Measurements from ENCODE around the gene MUC4.

MUC4 gene

GRCh38 chr3:195838714-195839113 is 27.0 kb upstream of the MUC4 start:
- Histone ChIP-seq H3K27me3 (ENCODE audit: insufficient read depth, low read length, poor library complexity) (no peaks in the 10 kb centered on the region), H3K79me2 (ENCODE audit: insufficient read depth, low read length) (no peaks in the 10 kb centered on the region), H3K4me2 (ENCODE audit: insufficient read depth, low read length) (no peak overlapping the region), H3K4me1 (ENCODE audit: insufficient read depth, low read length) (no peaks in the 10 kb centered on the region), H3K36me3 (ENCODE audit: insufficient read depth, low read length) (no peaks in the 10 kb centered on the region), H3K27ac (ENCODE audit: low read length) (no peak overlapping the region), H2AFZ (ENCODE audit: low read depth, low read length) (no peak overlapping the region), H3K9me3 (ENCODE audit: insufficient read depth, low read length, severe bottlenecking) (no peaks in the 10 kb centered on the region), H4K20me1 (ENCODE audit: insufficient read depth, low read length) (0 out of 2 replicates have a peak, but pooled peaks cover 4% of the 10 kb centered on the region), H3K9ac (ENCODE audit: low read depth, low read length) (no peak overlapping the region), H3K4me3 (ENCODE audit: low read depth in 1 of 2, low read length in 2 of 2) (no peak overlapping the region)
- no peak for ATAC-seq (ENCODE audit: insufficient read depth, low read depth)
- TF ChIP-seq EZH2 (IDR thresholded peaks at IDR 0.05; ENCODE audit: borderline replicate concordance, low read depth, low read length, severe bottlenecking) = no peak
- no peak for TF ChIP-seq CTCF (IDR thresholded peaks at IDR 0.05; ENCODE audit: borderline replicate concordance, extremely low read depth, low read length, poor library complexity, severe bottlenecking)
- no peak for DNase-seq

- Histone ChIP-seq H2AFZ (ENCODE audit: low read depth, low read length) (no peak overlapping the region), H3K9me3 (ENCODE audit: insufficient read depth, low read length, severe bottlenecking) (no peaks in the 10 kb centered on the region), H3K79me2 (ENCODE audit: insufficient read depth, low read length) (no peaks in the 10 kb centered on the region), H3K27ac (ENCODE audit: low read length) (no peak overlapping the region), H3K36me3 (ENCODE audit: insufficient read depth, low read length) (no peaks in the 10 kb centered on the region), H3K4me3 (ENCODE audit: low read depth in 1 of 2, low read length in 2 of 2) (no peak overlapping the region), H3K27me3 (ENCODE audit: insufficient read depth, low read length, poor library complexity) (no peaks in the 10 kb centered on the region), H4K20me1 (ENCODE audit: insufficient read depth, low read length) (0 out of 2 replicates have a peak, but pooled peaks cover 4% of the 10 kb centered on the region), H3K4me2 (ENCODE audit: insufficient read depth, low read length) (no peak overlapping the region), H3K4me1 (ENCODE audit: insufficient read depth, low read length) (no peaks in the 10 kb centered on the region), H3K9ac (ENCODE audit: low read depth, low read length) (no peak overlapping the region)
- TF ChIP-seq CTCF (IDR thresholded peaks at IDR 0.05; ENCODE audit: borderline replicate concordance, extremely low read depth, low read length, poor library complexity, severe bottlenecking) (no peak), EZH2 (IDR thresholded peaks at IDR 0.05; ENCODE audit: borderline replicate concordance, low read depth, low read length, severe bottlenecking) (no peak)
- ATAC-seq (ENCODE audit: insufficient read depth, low read depth) = no peak
- no peak for DNase-seq
Measured at GRCh38 chr3:195836476-195837135, 24.9 kb upstream of the MUC4 start.

GRCh38 chr3:195835791-195836190 is 24.1 kb upstream of the MUC4 start:
- no peak overlapping the region for H3K27ac ChIP-seq (ENCODE audit: low read length)
- no peak for TF ChIP-seq CTCF (IDR thresholded peaks at IDR 0.05; ENCODE audit: borderline replicate concordance, extremely low read depth, low read length, poor library complexity, severe bottlenecking)
- TF ChIP-seq EZH2 (IDR thresholded peaks at IDR 0.05; ENCODE audit: borderline replicate concordance, low read depth, low read length, severe bottlenecking) = no peak
- H3K9ac ChIP-seq (ENCODE audit: low read depth, low read length) = no peak overlapping the region
- H4K20me1 ChIP-seq (ENCODE audit: insufficient read depth, low read length) = 0 out of 2 replicates have a peak, but pooled peaks cover 4% of the 10 kb centered on the region
- no peak overlapping the region for H3K4me3 ChIP-seq (ENCODE audit: low read depth in 1 of 2, low read length in 2 of 2)
- no peaks in the 10 kb centered on the region for H3K4me1 ChIP-seq (ENCODE audit: insufficient read depth, low read length)
- H3K36me3 ChIP-seq (ENCODE audit: insufficient read depth, low read length) = no peaks in the 10 kb centered on the region
- H3K4me2 ChIP-seq (ENCODE audit: insufficient read depth, low read length) = no peak overlapping the region
- H3K79me2 ChIP-seq (ENCODE audit: insufficient read depth, low read length) = no peaks in the 10 kb centered on the region
- no peak overlapping the region for H2AFZ ChIP-seq (ENCODE audit: low read depth, low read length)
- H3K27me3 ChIP-seq (ENCODE audit: insufficient read depth, low read length, poor library complexity) = no peaks in the 10 kb centered on the region
- DNase-seq (no peak), ATAC-seq (ENCODE audit: insufficient read depth, low read depth) (no peak)
- H3K9me3 ChIP-seq (ENCODE audit: insufficient read depth, low read length, severe bottlenecking) = no peaks in the 10 kb centered on the region

All from DND-41 (cell line).